Activated T-helper 9 cell treated with anti-CD3 and anti-CD28 coated beads, Interleukin-2, amount 50 U/mL, for 16 hours (primary cell): ENCODE results near the gene CCL24.
"Not testable (repeated sequence)": the region's sequence is repeated elsewhere in the genome, so short reads cannot be mapped to it uniquely, and the experiment has no call there.

Source experiments
- DNase-seq: peaks from one replicate; pipeline ENCODE4 v3.0.0-alpha.2; 2020; ENCODE audit warnings: low read depth

Gene CCL24

DNA sequence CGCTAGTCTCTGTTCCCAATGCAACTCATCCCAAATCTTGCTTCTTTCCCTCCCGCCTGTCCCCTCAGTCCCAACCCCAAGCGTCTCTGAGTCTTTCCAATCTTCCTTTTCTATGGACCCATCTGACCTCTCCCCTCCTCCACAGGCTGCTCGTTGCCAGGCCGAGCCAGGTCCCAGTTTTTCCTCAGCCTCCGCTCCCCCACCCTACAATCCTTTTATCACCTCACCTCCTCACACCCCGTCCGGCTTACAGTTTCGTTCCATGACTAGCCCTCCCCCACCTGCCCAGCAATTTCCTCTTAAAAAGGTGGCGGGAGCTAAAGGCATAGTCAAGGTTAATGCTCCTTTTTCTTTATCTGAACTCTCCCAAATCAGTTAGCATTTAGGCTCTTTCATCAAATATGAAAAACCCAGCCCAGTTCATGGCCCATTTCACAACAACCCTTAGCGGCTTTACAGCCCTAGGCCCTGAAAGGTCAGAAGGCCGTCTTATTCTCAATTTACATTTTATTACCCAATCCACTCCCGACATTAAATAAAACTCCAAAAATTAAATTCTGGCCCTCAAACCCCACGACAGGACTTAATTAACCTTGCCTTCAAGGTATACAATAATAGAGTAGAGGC lies 32.8 kb downstream of the CCL24 start:
- DNase-seq, result not testable (repeated sequence)

DNA sequence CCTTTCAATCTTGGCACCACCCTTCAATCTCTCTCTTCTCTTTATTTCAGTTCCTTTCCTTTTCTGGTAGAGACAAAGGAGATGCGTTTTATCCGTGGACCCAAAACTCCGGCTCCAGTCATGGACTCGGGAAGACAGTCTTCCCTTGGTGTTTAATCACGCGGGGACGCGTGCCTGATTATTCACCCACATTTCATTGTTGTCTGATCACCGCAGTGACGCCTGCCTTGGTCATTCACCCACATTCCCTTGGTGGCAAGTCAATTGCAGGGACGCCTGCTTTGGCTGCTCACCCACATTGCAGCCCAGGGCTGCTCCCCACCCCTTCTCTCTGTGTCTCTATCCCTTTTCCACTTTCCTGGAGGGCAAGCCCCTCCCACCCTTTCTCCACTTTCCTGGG lies 34.1 kb downstream of the CCL24 start:
- DNase-seq, result not testable (repeated sequence)

DNA sequence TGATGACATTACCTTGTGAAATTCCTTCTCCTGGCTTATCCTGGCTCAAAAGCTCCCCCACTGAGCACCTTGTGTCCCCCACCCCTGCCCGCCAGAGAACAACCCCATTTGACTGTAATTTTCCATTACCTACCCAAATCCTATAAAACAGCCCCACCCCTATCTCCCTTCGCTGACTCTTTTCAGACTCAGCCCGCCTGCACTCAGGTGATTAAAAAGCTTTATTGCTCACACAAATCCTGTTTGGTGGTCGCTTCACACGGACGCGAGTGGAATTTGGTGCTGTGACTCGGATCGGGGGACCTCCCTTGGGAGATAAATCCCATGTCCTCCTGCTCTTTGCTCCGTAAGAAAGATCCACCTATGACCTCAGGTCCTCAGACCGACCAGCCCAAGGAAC lies 34.6 kb downstream of the CCL24 start:
- DNase-seq, result not testable (repeated sequence)

DNA sequence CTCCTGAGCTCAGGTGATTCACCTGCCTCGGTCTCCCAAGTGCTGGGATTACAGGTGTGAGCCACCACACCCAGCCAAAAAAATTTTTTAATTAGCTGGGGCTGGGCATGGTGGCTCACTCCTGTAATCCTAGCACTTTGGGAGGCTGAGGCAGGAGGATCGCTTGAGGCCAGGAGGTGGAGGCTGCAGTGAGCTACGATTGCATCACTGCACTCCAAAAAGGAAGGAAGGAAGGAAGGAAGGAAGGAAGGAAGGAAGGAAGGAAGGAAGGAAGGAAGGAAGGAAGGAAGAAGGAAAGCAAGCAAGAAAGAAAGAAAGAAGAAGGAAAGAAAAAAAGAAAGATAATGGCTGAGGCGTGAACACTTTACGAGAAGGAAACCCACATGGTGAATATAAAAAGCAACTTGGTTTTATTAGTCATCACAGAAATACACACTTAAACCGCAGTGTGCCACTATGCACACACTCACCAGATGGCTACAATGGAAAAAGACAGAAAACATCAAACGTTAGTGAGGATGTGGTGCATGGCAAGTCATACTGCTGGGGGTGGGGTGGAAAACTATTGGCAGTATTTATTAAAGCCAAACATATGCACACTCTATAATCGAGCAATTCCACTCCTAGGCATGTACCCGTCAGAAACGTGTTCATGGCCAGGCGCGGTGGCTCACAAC lies 37.2 kb downstream of the CCL24 start:
- peak; percentile 37 for DNase-seq

DNA sequence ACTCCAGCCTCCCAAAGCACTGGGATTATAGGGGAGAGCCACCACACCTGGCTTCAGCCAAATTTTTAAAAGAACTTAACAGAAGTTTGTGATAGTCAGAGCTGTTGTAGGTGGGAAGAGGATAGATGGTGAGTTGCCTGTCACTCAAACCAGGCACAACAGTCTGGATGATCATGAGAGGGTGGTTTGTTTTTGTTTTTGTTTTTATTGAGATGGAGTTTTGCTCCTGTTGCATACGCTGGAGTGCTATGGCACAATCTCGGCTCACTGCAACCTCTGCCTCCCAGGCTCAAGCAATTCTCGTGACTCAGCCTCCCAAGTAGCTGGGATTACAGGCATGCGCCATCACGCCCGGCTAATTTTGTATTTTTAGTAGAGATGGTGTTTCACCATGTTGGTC lies 39.6 kb downstream of the CCL24 start:
- DNase-seq, result not testable (repeated sequence)

GRCh38 chr7:75772081-75773077 lies 41.2 kb downstream of the CCL24 start, which contains the start of gene CCL26:
Gene CCL26 (minus strand): TSS chr7:75772211. CDS start chr7:75772176, 35 bp downstream.
- DNase-seq, result no peak

- DNase-seq, result no peak
Observed at GRCh38 chr7:75771224-75771623, 42.4 kb downstream of the CCL24 start.

GRCh38 chr7:75762350-75762917 lies 51.2 kb downstream of the CCL24 start:
- no peak for DNase-seq

GRCh38 chr7:75761801-75762200 lies 51.8 kb downstream of the CCL24 start:
- DNase-seq, result not testable (repeated sequence)
